ENCODE results near the gene SRRT.

Gene SRRT

GRCh38 chr7:100882785-100883526, 8.1 kb downstream of the SRRT start:
- no peak for FAIRE-seq

GRCh38 chr7:100884736-100885439, 10.0 kb downstream of the SRRT start:
- no peak for FAIRE-seq

- FAIRE-seq: no peak
Observed at GRCh38 chr7:100885440-100886141, 10.7 kb downstream of the SRRT start.

- FAIRE-seq: no peak
Observed at GRCh38 chr7:100886142-100886935, 11.4 kb downstream of the SRRT start.

DNA sequence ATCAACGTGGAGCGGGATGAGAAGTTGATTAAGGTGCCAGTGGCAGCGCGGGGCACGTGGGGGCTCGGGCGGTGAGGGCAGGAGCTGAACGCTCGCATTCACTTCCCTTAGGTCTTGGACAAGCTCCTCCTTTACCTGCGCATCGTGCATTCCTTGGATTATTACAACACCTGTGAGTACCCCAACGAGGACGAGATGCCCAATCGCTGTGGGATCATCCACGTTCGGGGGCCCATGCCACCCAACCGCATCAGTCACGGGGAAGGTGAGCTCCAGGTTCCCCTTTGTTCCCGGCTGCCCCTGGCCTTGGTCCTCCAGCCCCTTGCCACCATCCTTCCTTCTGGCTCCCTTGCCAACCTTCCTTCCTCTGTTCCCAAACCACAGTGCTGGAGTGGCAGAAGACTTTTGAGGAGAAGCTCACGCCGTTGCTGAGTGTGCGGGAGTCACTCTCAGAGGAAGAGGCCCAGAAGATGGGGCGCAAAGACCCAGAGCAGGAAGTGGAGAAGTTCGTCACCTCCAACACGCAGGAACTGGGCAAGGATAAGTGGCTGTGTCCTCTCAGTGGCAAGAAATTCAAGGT, 12.1 kb downstream of the SRRT start:
- no peak for FAIRE-seq

- FAIRE-seq: no peak
Observed at GRCh38 chr7:100887516-100888290, 12.8 kb downstream of the SRRT start.

- FAIRE-seq: no peak
Observed at GRCh38 chr7:100888291-100888987, 13.5 kb downstream of the SRRT start.

DNA sequence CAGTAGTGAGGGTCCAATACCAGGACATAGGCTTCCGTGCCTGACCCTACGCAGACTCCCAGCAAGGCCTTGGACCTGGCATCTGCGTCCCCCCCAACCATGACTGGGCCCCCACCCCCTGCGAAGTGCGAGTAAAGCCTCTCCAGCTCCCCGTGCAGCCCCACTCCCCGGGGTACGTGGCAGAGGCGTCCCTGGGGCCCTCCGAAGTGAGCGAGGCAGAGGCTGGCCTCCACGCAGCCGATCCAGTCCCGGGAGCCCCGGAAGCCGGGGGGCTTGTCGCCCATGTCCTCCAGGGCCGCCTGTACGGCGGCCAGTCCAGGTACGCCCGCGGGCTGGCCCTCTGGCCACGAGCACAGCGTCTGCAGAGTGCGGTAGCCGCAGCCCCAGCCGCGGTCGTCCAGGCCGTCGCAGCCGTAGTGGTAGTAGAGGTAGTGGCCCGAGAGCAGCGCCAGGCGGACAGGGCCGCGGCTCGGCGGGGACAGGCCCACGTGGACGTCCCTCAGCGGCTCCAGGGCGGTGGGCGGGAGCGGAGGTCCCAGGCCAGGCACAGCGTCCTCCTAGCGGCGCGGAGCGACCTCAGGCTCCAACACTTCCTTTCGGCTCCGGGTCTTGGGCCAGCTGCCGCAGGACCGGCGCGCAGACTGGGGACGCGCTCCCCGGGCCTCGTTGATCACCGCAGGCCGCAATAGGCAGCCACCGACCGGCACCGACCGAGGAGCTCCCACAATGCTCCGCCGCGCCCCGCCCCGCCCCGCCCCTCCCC, 14.3 kb downstream of the SRRT start, which contains the start of gene UFSP1:
Gene UFSP1, minus strand, starts transcription at position 728 of the 763 bp plus-strand sequence. Its CDS starts 444 bp downstream, at position 284.
- FAIRE-seq: no peak

- FAIRE-seq: no peak
Observed at GRCh38 chr7:100890653-100891567, 16.0 kb downstream of the SRRT start.

DNA sequence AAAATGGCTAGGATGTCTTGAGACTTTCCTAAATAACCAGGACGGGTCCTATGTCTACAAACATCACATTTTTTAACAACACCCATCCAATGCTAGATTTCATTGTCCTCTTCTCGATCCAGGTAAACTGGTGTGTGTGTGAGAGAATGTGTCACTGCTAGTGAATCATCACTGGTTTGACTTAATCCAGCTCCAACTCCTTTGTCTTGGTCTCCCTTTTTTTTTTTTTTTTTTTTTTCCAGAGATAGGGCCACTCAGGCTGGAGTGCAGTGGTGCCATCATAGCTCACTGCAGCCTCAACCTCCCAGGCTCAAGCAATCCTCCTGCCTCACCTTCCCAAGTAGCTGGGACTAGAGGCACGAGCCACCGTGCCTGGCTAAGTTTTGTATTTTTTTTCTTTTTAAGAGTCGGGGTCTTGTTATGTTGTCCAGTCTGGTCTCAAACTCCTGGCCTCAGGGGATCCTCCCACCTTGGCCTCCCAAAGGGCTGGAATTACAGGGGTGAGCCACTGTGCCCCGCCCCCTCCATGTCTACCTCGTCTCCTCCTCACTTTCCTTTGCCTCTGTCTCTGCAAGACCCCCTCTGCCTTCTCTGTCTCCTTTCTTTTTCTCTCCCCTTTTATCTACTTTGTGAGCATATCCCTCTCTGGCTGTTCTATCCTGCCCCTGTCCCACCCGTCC, 16.8 kb downstream of the SRRT start:
- no peak for FAIRE-seq

GRCh38 chr7:100892364-100893317, 17.7 kb downstream of the SRRT start:
- FAIRE-seq: no peak

DNA sequence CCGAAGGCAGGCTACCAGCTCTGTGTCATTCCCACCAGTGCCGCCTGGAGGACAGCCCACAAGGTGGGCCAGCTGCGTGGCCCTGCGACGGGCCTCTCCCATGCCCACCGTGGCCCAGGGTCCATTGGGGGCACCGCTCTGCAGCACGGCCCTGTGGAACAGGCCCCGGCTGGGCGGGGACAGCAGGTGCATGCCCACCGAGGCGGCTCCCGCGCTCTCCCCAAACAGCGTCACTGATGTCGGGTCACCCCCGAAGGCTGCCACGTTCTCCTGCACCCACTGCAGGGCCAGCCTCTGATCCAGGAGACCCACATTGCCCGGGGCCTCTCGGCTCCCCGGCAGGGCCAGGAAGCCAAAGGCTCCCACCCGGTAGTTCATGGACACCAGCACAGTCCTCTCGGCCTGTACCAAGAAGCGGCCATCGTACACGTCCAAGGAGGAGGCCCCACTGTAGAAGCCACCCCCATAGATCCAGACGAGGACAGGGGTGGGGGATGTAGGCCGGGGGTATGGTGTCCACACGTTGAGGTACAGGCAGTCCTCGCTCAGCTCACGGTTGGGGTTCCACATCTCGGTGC, 18.5 kb downstream of the SRRT start:
- no peak for FAIRE-seq

GRCh38 chr7:100893910-100894721, 19.2 kb downstream of the SRRT start:
- FAIRE-seq: no peak

GRCh38 chr7:100894860-100895700, 20.2 kb downstream of the SRRT start:
- FAIRE-seq: no peak

DNA sequence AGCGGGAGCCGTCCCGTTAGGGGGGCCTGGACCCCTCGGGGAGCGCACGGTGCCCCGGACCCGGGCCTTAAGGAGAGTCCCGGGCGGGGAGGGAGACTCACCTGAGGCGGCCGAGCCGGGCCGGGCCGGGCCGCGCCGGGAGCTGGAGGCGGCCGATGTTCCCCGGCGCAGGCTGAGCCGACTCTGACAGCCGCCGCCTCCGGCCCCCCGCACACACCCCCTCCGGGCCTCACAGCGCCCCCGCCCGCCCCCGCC, 20.7 kb downstream of the SRRT start, which contains the start of gene ACHE:
Gene ACHE, minus strand, starts transcription at position 188 of the 255 bp plus-strand sequence. CDS start 1,656 bp downstream, outside the sequence.
- no peak for FAIRE-seq
